ENCODE measurements around the gene R3HDM2. TPM values are rescaled to one million over a fixed set of nuclear protein-coding genes. Genes with fewer than 3 reads are reported as not detected.
A peak's percentile ranks its signal among the peaks of the same experiment; 100 is the strongest.

Gene R3HDM2
- total and polyA plus RNA-seq, 2 donors (not counting 1 experiment from before 2014, with no cell fraction given) = 104 to 129 TPM

DNA sequence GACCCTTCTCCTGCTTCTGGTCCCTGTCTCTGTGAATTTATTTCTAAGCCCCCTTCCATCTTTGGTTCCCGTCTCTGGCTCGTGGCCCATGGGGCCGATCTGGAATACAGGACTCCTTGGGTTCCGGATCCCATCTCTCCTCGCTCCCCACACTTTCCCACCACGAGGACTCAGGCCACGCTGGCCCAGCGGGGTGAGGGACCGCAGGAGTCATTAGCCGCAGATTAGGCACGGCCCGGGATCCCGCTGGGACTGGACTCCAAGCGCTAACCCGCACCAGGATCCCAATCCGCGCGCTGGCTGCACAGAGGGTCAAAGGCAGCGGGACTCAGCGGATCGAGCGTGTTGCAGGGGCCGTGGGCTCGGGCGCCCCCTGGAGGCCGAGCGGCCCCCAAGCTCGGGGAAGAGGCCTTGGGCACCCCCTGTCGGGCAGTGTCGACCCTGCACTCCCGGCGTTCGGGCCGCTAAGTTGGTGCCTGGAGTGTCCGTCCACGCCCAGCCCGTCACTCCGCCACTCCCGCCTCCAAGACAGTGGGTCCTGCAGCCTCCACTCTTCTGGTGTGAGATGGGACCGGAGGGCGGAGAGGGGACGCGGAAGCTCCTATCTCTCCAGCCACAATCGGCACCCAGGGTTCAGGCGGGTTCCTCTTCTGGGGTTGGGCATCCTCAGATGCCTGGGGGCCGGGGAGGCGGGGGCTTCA lies 191.8 kb downstream of the R3HDM2 start:
- Histone ChIP-seq H3K9ac (ENCODE audit: low read length) (peak overlapping the region; percentile 74), H2AFZ (ENCODE audit: insufficient read depth, low read depth, low read length, poor library complexity, severe bottlenecking) (peak overlapping the region; percentile 78), H3K36me3 (replicated peaks in 1 of 2; ENCODE audit: control extremely low read depth in 1 of 2, control insufficient read depth in 1 of 2, extremely low read depth in 1 of 2, insufficient read depth in 2 of 2, low read length in 1 of 2) (peaks cover 0 to 5% of the 10 kb centered on the region in 2 experiments), H4K20me1 (ENCODE audit: control insufficient read depth, insufficient read depth, low read length, poor library complexity, severe bottlenecking) (peaks cover 8% of the 10 kb centered on the region), H3K4me3 (ENCODE audit: control extremely low read depth in 1 of 5, extremely low read depth in 1 of 5, insufficient read depth in 1 of 5, low read depth in 2 of 5, low read length in 4 of 5) (peak overlapping the region; percentile 19 to 79 (median 75)), H3K27ac (ENCODE audit: low read length in 2 of 2) (no peak overlapping the region), H3K4me2 (replicated peaks; ENCODE audit: low read depth, low read length, poor library complexity, severe bottlenecking) (peak overlapping the region; percentile 95), H3K4me1 (ENCODE audit: control insufficient read depth in 2 of 2, insufficient read depth in 2 of 2, low read length in 2 of 2) (peaks cover 92 to 99% of the 10 kb centered on the region in 2 donors), H3K27me3 (replicated peaks in 1 of 4; ENCODE audit: control extremely low read depth in 1 of 4, control insufficient read depth in 3 of 4, insufficient read depth in 4 of 4, low read length in 3 of 4) (peaks cover 0 to 70% (median 30%) of the 10 kb centered on the region in 4 experiments), H3K9me3 (ENCODE audit: control extremely low read depth in 1 of 3, control insufficient read depth in 2 of 3, insufficient read depth in 1 of 3, low read length in 2 of 3) (peaks cover 0 to 24% (median 0%) of the 10 kb centered on the region in 3 donors), H3K79me2 (ENCODE audit: control insufficient read depth, insufficient read depth, low read length) (peaks cover 12% of the 10 kb centered on the region)
- intact Hi-C loops (cut with micrococcal nuclease) = loop anchor here (1.0 to 10.0 kb wide), 4 partner anchors 10 to 484 kb away; partner anchors contain the start of genes PRIM1 and SHMT2
- Mint-ChIP-seq H3K27ac (peak overlapping the region; percentile 92), H3K4me3 (peak overlapping the region; percentile 89), H3K4me1 (peaks cover 92% of the 10 kb centered on the region), H3K9me3 (ENCODE audit: insufficient read depth) (no peaks in the 10 kb centered on the region), H3K27me3 (peaks cover 12% of the 10 kb centered on the region)
- TF ChIP-seq CTCF (IDR thresholded peaks at IDR 0.05) = peak; percentile 100
- TF ChIP-seq EZH2 (IDR thresholded peaks at IDR 0.05; ENCODE audit: borderline replicate concordance, insufficient read depth, low read depth, low read length, poor library complexity, severe bottlenecking) = no peak
- DNase-seq (peak; percentile 93), ATAC-seq (ENCODE audit: low read depth) (peak; percentile 46)
- WGBS (ENCODE audit: insufficient coverage) = 3% methylated on average over 46 of the region's 47 CpGs
- CTCF ChIA-PET = interaction anchor here (0.6 to 31.1 kb wide), 9 partner anchors 11 to 314 kb away, joined by 3 to 838 read pairs (median 5); partner anchors contain the start of genes LRP1, NXPH4, SHMT2 and STAT6
- POLR2A ChIA-PET = interaction anchor here (4.8 to 11.2 kb wide), 3 partner anchors 9 to 24 kb away, joined by 18 to 110 read pairs (median 89); partner anchors contain the start of genes NXPH4 and SHMT2

All from B cell (primary cell).